Muscle of back (tissue), 11 donors: ENCODE data around the gene PIM1. TPM values are rescaled to one million over a fixed set of nuclear protein-coding genes. Genes with fewer than 3 reads are reported as not detected.

ENCODE experiments used
- DNase-seq, 3 donors: peaks; one replicate each; pipeline versions ENCODE4 v3.0.0 to v3.0.0-alpha.2; 2013
- polyA plus RNA-seq, 10 donors: library from polyadenylated mRNA; unstranded; fragments of 120-200 nt; gene quantifications; one replicate each; pipeline ENCODE4 v1.2.1, GENCODE V29; 2013; ENCODE audit not compliant: insufficient read length in 10 of 10

Gene PIM1
- polyA plus RNA-seq, 10 donors, result 18.5 to 45.4 (median 27.7) TPM

DNA sequence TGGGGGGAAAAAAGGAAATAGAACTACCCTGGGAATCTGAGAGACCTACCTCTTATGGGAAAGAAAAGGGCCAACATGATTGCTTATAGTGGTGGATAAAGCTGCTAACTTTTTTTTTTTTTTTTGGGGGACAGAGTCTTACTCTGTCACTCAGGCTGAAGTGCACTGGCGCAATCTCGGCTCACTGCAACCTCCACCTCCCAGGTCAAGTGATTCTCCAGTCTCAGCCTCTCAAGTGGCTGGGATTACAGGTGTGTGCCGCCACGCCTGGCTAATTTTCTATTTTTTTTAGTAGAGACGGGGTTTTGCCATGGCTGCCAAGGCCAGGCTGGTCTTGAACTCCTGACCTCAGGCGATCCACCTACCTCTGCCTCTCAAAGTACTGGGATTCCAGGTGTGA, 48.1 kb downstream of the PIM1 start:
- no peak for DNase-seq

DNA sequence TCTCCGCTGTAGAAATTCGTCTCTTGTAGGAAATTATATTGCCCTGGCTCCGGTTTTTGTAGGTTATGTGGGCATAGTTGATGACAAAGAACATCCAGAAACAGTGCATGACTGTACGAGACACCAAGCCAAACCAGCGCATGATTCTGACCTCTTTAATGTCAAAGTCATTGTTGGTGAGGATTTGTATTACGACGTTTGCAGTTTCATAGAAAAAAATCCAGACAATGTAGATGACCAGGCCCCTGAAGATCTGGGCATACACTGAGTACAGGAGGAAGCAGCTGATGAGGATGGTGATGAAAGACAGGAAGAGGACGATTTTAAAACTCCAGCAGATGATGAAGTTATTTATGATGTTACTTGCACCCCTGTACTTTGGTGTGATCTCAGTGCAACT, 48.6 kb downstream of the PIM1 start:
- no peak for DNase-seq

DNA sequence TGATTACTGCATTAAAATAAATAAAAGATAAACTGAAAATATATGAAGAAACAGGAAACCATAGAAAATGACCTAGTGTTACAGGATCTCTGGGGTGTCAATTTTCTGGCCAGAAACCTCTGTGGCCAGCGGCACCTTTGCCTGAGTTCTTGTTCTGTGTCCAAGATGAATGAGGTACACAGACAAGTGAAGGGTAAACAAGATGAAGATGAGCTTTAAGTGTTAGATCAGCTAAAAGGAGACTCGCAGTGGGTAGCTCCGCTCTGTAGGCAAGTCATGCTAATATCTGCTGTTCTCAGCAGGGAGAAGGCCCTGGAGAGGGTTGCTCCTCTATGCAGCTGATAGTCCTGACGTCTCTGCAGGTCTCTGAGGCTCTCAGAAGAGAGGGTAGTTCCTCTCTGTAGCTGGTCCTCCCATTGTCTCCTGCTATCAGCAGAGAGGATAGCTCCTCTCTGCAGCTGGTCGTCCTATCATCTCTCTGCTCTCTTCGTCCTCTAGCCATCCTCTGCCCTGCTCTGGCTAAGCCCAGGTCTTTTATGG, 51.7 kb downstream of the PIM1 start:
- no peak for DNase-seq

DNA sequence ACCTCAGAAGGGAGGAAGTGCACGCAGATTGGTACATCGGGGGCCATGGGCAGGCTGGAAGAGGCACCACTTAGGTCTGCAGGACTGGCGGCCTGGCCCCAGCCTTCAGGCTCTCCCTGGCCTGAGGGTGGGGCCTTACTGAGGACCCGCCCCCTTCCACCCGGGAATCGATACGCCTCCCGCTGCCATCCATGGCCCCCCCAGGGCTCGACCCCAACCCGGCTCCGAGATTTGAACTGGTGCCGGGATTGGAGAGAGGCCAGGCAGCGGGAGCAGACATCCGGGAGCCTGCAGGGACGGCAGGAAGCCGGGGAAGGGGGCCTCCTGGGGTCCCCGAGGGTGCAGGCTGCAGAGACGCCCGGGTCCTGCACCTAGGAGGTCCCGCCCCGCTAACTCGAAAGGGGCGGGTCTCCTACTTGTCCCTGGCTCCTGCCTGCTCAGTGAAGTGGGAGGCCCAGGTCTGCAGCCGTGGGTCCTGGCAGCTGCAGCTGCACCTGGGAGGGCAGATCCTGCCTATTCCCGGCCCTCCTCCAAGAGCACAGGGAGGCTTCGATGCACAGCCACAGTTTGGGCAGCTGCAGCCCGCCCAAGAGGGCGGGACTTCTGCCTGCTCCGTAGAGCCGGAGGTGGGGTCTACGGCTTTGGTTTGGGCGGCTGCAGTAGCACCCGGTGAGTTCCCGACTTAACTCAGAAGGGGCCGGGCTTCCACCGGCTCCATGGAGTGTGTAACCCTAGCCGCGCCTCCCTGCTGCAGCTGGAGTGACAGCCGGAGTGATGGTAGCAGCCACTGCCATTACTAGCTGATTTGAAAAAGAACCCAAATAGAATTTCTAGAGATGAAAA, 52.4 kb downstream of the PIM1 start:
- DNase-seq, result peak; percentile 80 to 94 (median 83)

GRCh38 chr6:37222992-37223391, 53.0 kb downstream of the PIM1 start:
- DNase-seq, result no peak

Other genes starting within 250 kb of the PIM1 start
- gene PI16, start 215.4 kb upstream of the PIM1 start, polyA plus RNA-seq, result 10 to 100 TPM in 9 of 10 donors, 1 to 10 TPM in 1; 7.0 to 78.0 (median 27.0) TPM
- gene MTCH1, start 184.0 kb upstream of the PIM1 start, polyA plus RNA-seq, result 100 to 1,000 TPM in 7 of 10 donors, 10 to 100 TPM in 3; 93.3 to 132 (median 112) TPM
- gene FGD2, start 164.5 kb upstream of the PIM1 start, polyA plus RNA-seq, result 1 to 10 TPM; 2.0 to 6.3 (median 3.4) TPM
- 1 to 10 TPM; 5.7 to 7.9 (median 7.3) TPM for gene TBC1D22B, start 87.6 kb downstream of the PIM1 start, polyA plus RNA-seq
- gene TMEM217, start 88.0 kb downstream of the PIM1 start, polyA plus RNA-seq, result 1 to 10 TPM in 4 of 10 donors, under 1 TPM in 6; 0.37 to 1.3 (median 0.59) TPM
- gene RNF8, start 183.8 kb downstream of the PIM1 start, polyA plus RNA-seq, result 10 to 100 TPM; 13.0 to 22.1 (median 15.8) TPM